ENCODE data around the gene CAVIN2.

- TF ChIP-seq CTCF (IDR thresholded peaks at IDR 0.05) (no peak), ESRRA (CRISPR knock-in tag; IDR thresholded peaks at IDR 0.05; ENCODE audit: borderline replicate concordance) (no peak), KAT7 (CRISPR knock-in tag; IDR thresholded peaks at IDR 0.05; ENCODE audit: borderline replicate concordance) (no peak), MYBL2 (CRISPR knock-in tag; IDR thresholded peaks at IDR 0.05) (no peak), TCF7 (CRISPR knock-in tag; IDR thresholded peaks at IDR 0.05; ENCODE audit: low read depth) (no peak), MAX (CRISPR knock-in tag; IDR thresholded peaks at IDR 0.05) (no peak), GTF2I (CRISPR knock-in tag; conservative IDR thresholded peaks at IDR 0.05) (no peak), SMAD3 (CRISPR knock-in tag; IDR thresholded peaks at IDR 0.05; ENCODE audit: borderline replicate concordance) (no peak)
- TF ChIP-seq, protein P1, sequence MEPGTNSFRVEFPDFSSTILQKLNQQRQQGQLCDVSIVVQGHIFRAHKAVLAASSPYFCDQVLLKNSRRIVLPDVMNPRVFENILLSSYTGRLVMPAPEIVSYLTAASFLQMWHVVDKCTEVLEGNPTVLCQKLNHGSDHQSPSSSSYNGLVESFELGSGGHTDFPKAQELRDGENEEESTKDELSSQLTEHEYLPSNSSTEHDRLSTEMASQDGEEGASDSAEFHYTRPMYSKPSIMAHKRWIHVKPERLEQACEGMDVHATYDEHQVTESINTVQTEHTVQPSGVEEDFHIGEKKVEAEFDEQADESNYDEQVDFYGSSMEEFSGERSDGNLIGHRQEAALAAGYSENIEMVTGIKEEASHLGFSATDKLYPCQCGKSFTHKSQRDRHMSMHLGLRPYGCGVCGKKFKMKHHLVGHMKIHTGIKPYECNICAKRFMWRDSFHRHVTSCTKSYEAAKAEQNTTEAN (CRISPR knock-in tag; IDR thresholded peaks at IDR 0.05): no peak
Observed at GRCh38 chr2:191877875-191878274, 31.0 kb upstream of the CAVIN2 start.
